Astrocyte (in vitro differentiated cells and primary cell): ENCODE results near the gene CEACAM16.

ENCODE experiments used
- CTCF ChIP-seq: IDR thresholded peaks from 2 replicates; pipeline ENCODE4 v1.5.1; 2011; ENCODE audit warnings: low read depth, mild to moderate bottlenecking, inconsistent platforms, low read length, moderate library complexity; ENCODE audit not compliant: insufficient read depth
- EZH2 ChIP-seq: IDR thresholded peaks from 2 replicates; pipeline ENCODE4 v1.6.1; 2012; ENCODE audit warnings: mild to moderate bottlenecking, low read length, inconsistent platforms; ENCODE audit not compliant: insufficient read depth

- TF ChIP-seq CTCF, result no peak
- no peak for TF ChIP-seq EZH2
Measured at GRCh38 chr19:44701228-44701627, 2.3 kb downstream of the CEACAM16 start.
